HEK293 (cell line): Measurements from ENCODE around the gene BRMS1L.

Experiments
- CTCF ChIA-PET: fragments of 350-600 bp; formaldehyde crosslinking; extraction: SDS; loops from one replicate; lab custom pipeline; 2021; ENCODE audit warnings: antibody characterized with exemption; lab: Yijun Ruan, JAX
- POLR2A ChIA-PET: fragments of 300-600 bp; formaldehyde crosslinking; extraction: SDS; loops from one replicate; lab custom pipeline; 2020; ENCODE audit warnings: antibody characterized with exemption, inconsistent platforms; lab: Yijun Ruan, JAX
- H3K27ac ChIP-seq: fragments of 200-500 bp; sonication (Bioruptor generic); 2 replicates; pipeline ENCODE4 v1.5.1; 2014; ENCODE audit warnings: low read depth, low read length, control low read depth, inconsistent platforms; ENCODE audit errors: extremely low read depth
- H3K36me3 ChIP-seq, 2 experiments: fragments of 200-500 bp in 1 of 2; sonication (Bioruptor generic) in 1 of 2; 1 replicate in 1 of 2; 2 replicates in 1 of 2; pipeline ENCODE4 v1.5.1; 2014 to 2017; ENCODE audit warnings: inconsistent platforms in 2 of 2, low read length in 2 of 2; ENCODE audit not compliant: control insufficient read depth in 2 of 2, insufficient read depth in 1 of 2
- H3K4me1 ChIP-seq: fragments of 200-500 bp; sonication (Bioruptor generic); 2 replicates; pipeline ENCODE4 v1.5.1; 2014; ENCODE audit warnings: mild to moderate bottlenecking, low read length, inconsistent platforms; ENCODE audit not compliant: control insufficient read depth, insufficient read depth
- H3K4me3 ChIP-seq: 2 replicates; pipeline ENCODE4 v1.5.1; 2011; ENCODE audit warnings: low read depth, mild to moderate bottlenecking, control low read depth, low read length, moderate library complexity
- H3K9me3 ChIP-seq: fragments of 200-500 bp; sonication (Bioruptor generic); 2 replicates; pipeline ENCODE4 v1.5.1; 2014; ENCODE audit warnings: low read depth, low read length, inconsistent platforms; ENCODE audit not compliant: control insufficient read depth, insufficient read depth
- ATF2 ChIP-seq: fragments of 450-650 bp; formaldehyde crosslinking; IDR thresholded peaks from 2 replicates; pipeline ENCODE4 v1.5.1; 2016; ENCODE audit warnings: missing biosample characterization, missing genetic modification characterization, low read depth
- CTCF ChIP-seq: fragments of 450-650 bp; formaldehyde crosslinking; IDR thresholded peaks from 2 replicates; pipeline ENCODE4 v1.5.1; 2016; ENCODE audit warnings: missing biosample characterization, missing genetic modification characterization
- GLIS2 ChIP-seq: fragments of 450-650 bp; formaldehyde crosslinking; IDR thresholded peaks from 2 replicates; pipeline ENCODE4 v1.5.1; 2016; ENCODE audit warnings: missing biosample characterization, missing genetic modification characterization
- OVOL3 ChIP-seq: fragments of 450-650 bp; formaldehyde crosslinking; IDR thresholded peaks from 2 replicates; pipeline ENCODE4 v1.5.1; 2016; ENCODE audit warnings: missing biosample characterization, missing genetic modification characterization
- SCRT1 ChIP-seq: fragments of 450-650 bp; formaldehyde crosslinking; IDR thresholded peaks from 2 replicates; pipeline ENCODE4 v1.5.1; 2016; ENCODE audit warnings: missing biosample characterization, missing genetic modification characterization, borderline replicate concordance
- YY1 ChIP-seq: fragments of 450-650 bp; formaldehyde crosslinking; IDR thresholded peaks from 2 replicates; pipeline ENCODE4 v1.5.1; 2018; ENCODE audit warnings: missing biosample characterization, missing genetic modification characterization
- ZBTB21 ChIP-seq: fragments of 450-650 bp; formaldehyde crosslinking; IDR thresholded peaks from 2 replicates; pipeline ENCODE4 v1.5.1; 2017; ENCODE audit warnings: missing biosample characterization, missing genetic modification characterization
- ZBTB7A ChIP-seq: fragments of 450-650 bp; formaldehyde crosslinking; IDR thresholded peaks from 2 replicates; pipeline ENCODE4 v1.5.1; 2016; ENCODE audit warnings: low read depth, missing biosample characterization, missing genetic modification characterization
- ZFP3 ChIP-seq: fragments of 450-650 bp; formaldehyde crosslinking; IDR thresholded peaks from 2 replicates; pipeline ENCODE4 v1.5.1; 2016; ENCODE audit warnings: low read depth, missing biosample characterization, missing genetic modification characterization
- ZNF112 ChIP-seq: fragments of 450-650 bp; formaldehyde crosslinking; IDR thresholded peaks from 2 replicates; pipeline ENCODE4 v1.5.0; 2017; ENCODE audit warnings: missing biosample characterization, missing genetic modification characterization
- ZNF169 ChIP-seq: fragments of 450-650 bp; formaldehyde crosslinking; IDR thresholded peaks from 2 replicates; pipeline ENCODE4 v1.5.1; 2016; ENCODE audit warnings: missing biosample characterization, missing genetic modification characterization
- ZNF510 ChIP-seq: fragments of 450-650 bp; formaldehyde crosslinking; IDR thresholded peaks from 2 replicates; pipeline ENCODE4 v1.5.1; 2018; ENCODE audit warnings: mild to moderate bottlenecking, missing genetic modification characterization, missing biosample characterization; ENCODE audit not compliant: insufficient replicate concordance
- ZNF843 ChIP-seq: fragments of 450-650 bp; formaldehyde crosslinking; IDR thresholded peaks from 2 replicates; pipeline ENCODE4 v1.5.1; 2016; ENCODE audit warnings: missing biosample characterization, missing genetic modification characterization
- ZSCAN4 ChIP-seq: fragments of 450-650 bp; formaldehyde crosslinking; IDR thresholded peaks from 2 replicates; pipeline ENCODE4 v1.5.1; 2017; ENCODE audit warnings: missing biosample characterization, missing genetic modification characterization
- TF ChIP-seq, protein P1 (sequence below): fragments of 450-650 bp; formaldehyde crosslinking; IDR thresholded peaks from 2 replicates; pipeline ENCODE4 v1.5.1; 2016; ENCODE audit warnings: missing biosample characterization, missing genetic modification characterization
- TF ChIP-seq, protein P2 (sequence below): fragments of 450-650 bp; formaldehyde crosslinking; IDR thresholded peaks from 2 replicates; pipeline ENCODE4 v1.5.1; 2016; ENCODE audit warnings: missing biosample characterization, missing genetic modification characterization
- TF ChIP-seq, protein P3 (sequence below): fragments of 450-650 bp; formaldehyde crosslinking; IDR thresholded peaks from 2 replicates; pipeline ENCODE4 v1.5.1; 2016; ENCODE audit warnings: missing biosample characterization, missing genetic modification characterization

The BRMS1L gene

DNA sequence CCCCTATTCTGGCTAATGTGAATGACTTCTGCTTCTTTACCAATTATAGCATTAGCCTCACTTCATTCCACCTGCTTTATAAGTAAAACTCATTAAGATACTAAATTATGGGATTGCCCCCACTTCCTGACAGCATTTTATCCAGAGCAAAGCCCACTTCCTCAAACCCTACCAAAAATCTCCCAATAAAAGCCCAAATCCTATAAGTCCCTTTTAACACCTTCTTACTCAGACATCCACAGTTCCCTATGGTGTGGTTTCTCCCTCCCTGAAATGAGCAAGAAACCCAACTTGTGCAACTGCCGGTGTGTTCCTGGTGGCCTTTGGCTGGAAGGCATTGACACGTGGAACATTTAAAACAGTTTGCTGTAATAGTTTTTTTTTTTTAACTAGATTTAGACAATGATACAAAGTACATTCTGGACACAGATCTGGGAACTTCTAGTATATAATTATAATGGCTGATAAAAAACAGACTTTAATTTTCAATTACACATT, 53.1 kb downstream of the BRMS1L start:
- TF ChIP-seq OVOL3 (no peak), GLIS2 (tag by site-specific recombination) (no peak), ZNF112 (tag by site-specific recombination) (no peak), YY1 (tag by site-specific recombination) (no peak), ZBTB21 (tag by site-specific recombination) (no peak), ZSCAN4 (no peak), SCRT1 (tag by site-specific recombination) (no peak), CTCF (tag by site-specific recombination) (no peak), ATF2 (tag by site-specific recombination) (no peak), ZNF510 (tag by site-specific recombination) (no peak), ZNF843 (tag by site-specific recombination) (no peak), ZBTB7A (tag by site-specific recombination) (no peak), ZFP3 (tag by site-specific recombination) (no peak), ZNF169 (no peak)
- TF ChIP-seq, protein P1, sequence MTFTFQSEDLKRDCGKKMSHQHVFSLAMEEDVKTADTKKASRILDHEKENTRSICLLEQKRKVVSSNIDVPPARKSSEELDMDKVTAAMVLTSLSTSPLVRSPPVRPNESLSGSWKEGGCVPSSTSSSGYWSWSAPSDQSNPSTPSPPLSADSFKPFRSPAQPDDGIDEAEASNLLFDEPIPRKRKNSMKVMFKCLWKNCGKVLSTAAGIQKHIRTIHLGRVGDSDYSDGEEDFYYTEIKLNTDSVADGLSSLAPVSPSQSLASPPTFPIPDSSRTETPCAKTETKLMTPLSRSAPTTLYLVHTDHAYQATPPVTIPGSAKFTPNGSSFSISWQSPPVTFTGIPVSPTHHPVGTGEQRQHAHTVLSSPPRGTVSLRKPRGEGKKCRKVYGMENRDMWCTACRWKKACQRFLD (tag by site-specific recombination) = no peak
- TF ChIP-seq, protein P2, sequence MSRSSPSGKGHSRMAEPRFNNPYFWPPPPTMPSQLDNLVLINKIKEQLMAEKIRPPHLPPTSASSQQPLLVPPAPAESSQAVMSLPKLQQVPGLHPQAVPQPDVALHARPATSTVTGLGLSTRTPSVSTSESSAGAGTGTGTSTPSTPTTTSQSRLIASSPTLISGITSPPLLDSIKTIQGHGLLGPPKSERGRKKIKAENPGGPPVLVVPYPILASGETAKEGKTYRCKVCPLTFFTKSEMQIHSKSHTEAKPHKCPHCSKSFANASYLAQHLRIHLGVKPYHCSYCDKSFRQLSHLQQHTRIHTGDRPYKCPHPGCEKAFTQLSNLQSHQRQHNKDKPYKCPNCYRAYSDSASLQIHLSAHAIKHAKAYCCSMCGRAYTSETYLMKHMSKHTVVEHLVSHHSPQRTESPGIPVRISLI (tag by site-specific recombination) = no peak
- TF ChIP-seq, protein P3, sequence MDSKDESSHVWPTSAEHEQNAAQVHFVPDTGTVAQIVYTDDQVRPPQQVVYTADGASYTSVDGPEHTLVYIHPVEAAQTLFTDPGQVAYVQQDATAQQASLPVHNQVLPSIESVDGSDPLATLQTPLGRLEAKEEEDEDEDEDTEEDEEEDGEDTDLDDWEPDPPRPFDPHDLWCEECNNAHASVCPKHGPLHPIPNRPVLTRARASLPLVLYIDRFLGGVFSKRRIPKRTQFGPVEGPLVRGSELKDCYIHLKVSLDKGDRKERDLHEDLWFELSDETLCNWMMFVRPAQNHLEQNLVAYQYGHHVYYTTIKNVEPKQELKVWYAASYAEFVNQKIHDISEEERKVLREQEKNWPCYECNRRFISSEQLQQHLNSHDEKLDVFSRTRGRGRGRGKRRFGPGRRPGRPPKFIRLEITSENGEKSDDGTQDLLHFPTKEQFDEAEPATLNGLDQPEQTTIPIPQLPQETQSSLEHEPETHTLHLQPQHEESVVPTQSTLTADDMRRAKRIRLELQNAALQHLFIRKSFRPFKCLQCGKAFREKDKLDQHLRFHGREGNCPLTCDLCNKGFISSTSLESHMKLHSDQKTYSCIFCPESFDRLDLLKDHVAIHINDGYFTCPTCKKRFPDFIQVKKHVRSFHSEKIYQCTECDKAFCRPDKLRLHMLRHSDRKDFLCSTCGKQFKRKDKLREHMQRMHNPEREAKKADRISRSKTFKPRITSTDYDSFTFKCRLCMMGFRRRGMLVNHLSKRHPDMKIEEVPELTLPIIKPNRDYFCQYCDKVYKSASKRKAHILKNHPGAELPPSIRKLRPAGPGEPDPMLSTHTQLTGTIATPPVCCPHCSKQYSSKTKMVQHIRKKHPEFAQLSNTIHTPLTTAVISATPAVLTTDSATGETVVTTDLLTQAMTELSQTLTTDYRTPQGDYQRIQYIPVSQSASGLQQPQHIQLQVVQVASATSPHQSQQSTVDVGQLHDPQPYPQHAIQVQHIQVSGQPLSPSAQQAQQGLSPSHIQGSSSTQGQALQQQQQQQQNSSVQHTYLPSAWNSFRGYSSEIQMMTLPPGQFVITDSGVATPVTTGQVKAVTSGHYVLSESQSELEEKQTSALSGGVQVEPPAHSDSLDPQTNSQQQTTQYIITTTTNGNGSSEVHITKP (tag by site-specific recombination) = no peak
- peaks cover 10% of the 10 kb centered on the region for H3K4me1 ChIP-seq
- H3K27ac ChIP-seq = no peak overlapping the region
- H3K36me3 ChIP-seq = no peaks in the 10 kb centered on the region
- ChIA-PET CTCF (interaction anchor here (0.5 to 1.7 kb wide), 10 partner anchors 9 to 270 kb away, joined by 3 to 16 read pairs (median 4); no protein-coding TSS in a partner anchor), POLR2A (no interaction called here)
- H3K4me3 ChIP-seq = no peak overlapping the region
- H3K9me3 ChIP-seq = no peaks in the 10 kb centered on the region
